GM21825 (cell line): Measurements from ENCODE around the gene DENND5A.

ENCODE experiments used
- ATAC-seq: cut with Tn5 transposase; IDR thresholded peaks from one replicate; pipeline ENCODE4 v1.9.1; 2021; ENCODE audit warnings: mild to moderate bottlenecking, moderate library complexity; ENCODE audit not compliant: unreplicated experiment

Gene DENND5A

GRCh38 chr11:9142732-9143131, 122.4 kb downstream of the DENND5A start:
- no peak for ATAC-seq

DNA sequence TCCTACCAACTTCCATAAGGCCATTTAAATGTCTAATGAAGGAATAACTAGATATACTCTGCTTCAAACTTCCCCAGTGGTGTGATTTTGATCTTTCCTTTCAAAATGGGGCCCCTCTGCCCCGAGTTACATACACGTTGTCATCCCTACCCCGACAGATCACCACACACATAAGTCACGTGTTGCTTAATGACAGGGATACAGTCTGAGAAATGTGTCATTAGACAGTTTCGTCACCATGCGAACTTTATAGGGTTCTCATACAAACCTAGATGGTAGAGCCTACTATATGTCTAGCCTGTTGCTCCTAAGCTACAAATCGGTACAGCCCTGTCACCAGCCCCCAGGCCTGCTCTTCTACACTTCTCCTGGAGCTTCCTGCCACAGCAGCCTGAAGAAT, 124.0 kb downstream of the DENND5A start:
- ATAC-seq, result no peak

DNA sequence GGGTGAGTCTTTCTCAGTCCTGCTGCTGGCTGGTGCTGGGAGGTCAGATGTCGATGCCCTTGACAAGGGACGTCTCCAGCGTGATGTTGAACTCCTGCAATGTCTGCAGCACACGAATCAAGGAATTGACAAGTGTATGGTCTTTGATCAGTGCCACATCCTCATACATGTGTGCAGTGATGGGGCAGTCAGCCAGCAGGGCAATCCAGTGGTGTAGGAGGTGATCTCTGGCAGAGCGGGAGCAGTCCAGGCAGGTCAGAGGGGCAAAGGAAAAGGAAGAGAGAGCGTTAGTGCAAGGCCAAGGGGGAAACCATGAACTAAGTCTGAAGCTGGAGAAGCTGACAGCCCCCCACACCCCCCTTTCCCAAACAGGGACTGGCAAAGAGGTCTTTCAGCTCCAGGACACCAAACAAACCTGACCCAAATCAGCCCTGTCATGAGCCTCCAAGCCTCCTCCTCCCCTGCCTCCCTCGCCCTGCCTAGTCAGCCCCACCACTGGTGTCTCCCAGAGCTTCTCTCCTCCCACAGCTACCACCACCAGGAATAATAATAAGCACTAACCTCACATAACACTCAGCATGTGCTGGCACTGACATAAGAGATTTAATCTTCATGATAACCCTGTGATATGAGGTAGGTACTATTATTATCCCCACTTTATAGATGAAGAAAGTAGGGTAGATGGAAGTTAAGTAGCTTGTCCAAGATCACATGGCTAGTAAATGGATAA, 125.4 kb downstream of the DENND5A start:
- no peak for ATAC-seq

DNA sequence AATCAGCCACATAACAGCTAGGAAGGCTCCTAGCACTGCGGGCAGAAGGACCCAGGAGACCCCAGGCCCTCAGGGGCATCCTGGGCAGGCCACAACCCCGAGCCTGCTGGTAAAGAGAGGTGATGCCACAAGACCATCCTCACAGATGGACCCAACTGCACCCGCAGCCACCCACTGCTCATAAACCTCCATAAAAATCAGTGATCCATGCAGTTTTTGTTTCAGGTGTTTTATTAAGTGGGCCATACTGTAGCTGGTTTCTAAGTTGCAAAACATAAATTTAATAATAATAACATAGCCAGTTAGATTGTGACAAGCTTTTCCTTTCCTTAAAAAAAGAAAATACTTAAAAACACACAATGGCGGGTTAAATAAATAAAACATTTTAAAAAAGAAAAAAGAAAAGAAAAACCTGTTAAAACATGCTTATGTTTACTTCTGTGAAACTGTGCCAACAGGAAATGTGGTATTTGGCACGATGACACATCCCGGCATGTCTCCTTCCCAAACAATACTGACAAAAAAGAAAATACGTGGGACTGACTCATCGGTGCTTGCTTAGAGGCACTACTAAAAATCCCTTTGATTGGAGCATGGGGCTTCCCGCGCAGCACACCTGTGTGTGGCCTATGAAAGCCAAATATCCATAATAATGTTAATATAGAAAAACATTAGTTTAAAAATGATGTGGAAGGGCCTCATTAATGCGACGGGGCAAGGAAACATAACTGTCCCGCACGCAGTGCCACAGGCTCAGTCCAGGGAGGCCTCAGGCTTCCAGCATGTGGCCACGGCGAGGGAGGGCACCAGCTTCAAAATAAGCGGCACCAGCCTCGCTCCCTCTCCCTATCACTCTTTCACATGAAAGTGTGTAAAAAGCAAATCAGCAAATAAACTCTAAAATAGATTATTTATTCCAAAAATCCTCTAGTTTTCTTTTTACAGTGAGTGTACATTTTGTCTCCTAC, 126.3 kb downstream of the DENND5A start:
- ATAC-seq, result no peak

- no peak for ATAC-seq
These were observed 127.1 kb downstream of the DENND5A start for GRCh38 chr11:9138133-9138453.

DNA sequence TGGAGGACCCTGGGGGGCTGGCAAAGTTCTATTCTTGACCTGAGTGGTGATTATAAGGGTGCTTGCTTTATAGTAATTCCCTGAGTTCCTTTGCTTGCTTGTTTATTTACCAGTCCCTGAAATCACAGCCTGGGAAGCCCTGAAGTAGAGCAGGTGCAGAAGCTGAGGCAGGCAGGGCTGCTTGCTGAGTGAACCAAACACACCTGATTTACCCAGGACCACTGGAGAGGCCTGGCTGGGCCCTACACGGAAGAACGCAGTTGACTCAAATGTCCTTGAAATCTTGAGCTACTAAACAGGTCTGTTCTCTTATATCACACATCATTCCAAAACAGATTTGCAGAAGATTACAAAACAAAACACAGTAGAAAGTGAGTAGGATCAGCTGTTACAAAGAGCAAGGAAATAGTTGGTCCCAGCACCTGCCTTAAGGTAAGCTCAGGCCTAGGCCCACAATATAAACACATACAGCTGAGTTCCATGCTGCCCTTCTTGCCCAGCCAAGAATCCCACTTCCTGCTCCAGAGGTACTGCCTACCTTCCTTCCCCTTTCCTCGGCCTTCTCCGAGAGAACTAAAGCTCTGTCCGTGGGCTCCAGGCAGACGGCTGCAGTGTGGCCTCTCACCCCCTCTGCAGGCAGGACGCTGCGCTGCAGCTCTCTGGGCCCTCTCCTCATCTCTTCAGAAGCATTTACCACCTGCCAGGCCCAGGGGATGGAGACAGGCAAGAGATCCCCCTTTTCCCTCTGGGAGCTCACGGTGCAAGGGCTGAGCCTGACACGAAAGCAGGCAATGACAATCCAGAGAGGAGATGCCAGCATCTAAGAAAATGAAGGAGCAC, 127.6 kb downstream of the DENND5A start:
- ATAC-seq, result peak; percentile 59

DNA sequence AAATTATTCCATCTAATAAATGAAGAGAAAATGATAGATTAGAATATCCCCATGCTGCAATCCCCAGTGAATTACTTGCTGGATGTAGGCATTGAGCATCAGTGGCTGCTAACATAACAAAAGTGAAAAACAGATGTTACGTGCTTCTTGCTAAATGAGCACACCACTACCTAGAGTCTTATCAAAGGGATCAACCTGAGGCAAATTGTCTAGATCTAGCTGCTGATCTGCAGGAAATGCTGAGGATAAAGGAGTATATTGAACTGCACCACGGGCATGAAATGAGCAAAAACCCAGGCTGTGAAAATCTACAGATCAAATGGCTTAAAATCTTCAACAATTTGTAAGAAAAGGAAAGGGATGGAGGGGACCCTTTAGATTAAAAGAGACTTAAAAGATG, 128.4 kb downstream of the DENND5A start:
- ATAC-seq, result no peak

GRCh38 chr11:9133956-9134355, 131.2 kb downstream of the DENND5A start:
- no peak for ATAC-seq

DNA sequence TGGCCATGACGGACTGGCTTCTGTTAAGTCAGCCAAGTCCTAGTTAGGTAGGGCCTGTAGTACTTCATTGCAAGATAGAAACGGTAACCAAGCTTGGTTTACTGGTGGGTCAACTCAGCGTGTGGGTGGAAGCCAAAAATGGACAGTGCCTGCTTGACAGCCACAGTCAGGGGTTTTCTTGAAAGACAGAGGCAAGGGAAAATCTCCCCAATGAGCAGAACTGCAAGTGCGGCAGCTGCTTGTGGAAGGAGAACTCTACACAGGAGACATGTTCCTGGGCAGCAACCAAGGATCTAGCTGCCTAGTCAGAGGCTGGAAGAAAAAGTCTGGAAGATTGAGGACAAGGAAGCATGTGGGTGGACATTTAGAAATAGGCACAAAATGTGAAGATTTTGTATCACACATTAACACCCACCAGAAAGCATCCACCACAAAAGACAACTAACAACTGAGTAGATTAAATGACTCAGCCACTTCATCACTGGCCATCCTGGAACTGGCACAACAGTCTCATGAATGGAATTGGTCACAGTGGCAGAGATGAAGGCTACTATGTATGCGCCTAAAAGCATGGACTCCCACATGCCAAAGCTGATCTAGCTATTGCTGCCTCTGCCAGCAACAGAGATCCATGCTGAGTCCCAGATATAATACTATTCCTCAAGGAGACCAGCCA, 132.8 kb downstream of the DENND5A start:
- no peak for ATAC-seq

DNA sequence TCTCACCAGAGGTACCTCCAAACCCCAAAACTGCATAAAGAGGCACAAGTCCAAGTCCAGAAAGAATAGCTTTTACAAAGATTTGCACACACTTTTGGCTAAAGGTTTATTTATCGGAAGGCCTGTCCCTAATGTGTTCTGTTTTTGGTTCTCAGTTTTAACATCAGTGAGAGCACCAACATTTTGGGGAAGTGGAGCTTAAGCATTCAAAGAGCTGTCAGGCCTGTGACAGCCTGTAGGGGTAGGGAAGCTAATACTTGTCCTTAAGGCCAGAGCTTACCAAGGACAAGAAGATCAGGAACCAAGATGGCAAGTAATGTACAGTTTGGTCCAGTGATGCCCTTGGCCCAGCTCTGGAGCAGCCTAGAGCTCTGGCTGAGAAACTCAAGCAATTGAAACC, 134.9 kb downstream of the DENND5A start:
- ATAC-seq, result no peak

GRCh38 chr11:9126636-9127035, 138.5 kb downstream of the DENND5A start:
- ATAC-seq, result no peak

- no peak for ATAC-seq
These were observed 139.8 kb downstream of the DENND5A start for GRCh38 chr11:9125185-9125886.

GRCh38 chr11:9123595-9124304, 141.4 kb downstream of the DENND5A start:
- ATAC-seq, result no peak

DNA sequence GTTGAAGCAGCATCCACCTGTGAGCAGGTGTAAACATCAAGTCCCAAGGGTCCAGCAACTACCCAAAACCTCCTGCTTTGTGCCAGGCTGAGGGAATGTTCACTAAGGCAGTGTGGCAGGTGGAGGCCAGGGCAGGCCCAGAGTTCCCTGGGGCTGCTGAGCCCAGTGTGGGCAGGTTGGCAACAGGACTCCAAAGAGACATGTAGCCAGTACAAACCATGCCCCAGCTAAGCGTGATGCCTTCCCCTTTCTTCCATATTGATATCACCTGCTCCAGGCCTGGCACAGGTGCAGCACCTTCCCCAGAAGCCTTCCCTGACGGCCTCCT, 143.7 kb downstream of the DENND5A start:
- ATAC-seq, result no peak

GRCh38 chr11:9120664-9121468, 144.3 kb downstream of the DENND5A start:
- ATAC-seq, result no peak

- ATAC-seq, result no peak
These were observed 146.9 kb downstream of the DENND5A start for GRCh38 chr11:9118277-9118676.

DNA sequence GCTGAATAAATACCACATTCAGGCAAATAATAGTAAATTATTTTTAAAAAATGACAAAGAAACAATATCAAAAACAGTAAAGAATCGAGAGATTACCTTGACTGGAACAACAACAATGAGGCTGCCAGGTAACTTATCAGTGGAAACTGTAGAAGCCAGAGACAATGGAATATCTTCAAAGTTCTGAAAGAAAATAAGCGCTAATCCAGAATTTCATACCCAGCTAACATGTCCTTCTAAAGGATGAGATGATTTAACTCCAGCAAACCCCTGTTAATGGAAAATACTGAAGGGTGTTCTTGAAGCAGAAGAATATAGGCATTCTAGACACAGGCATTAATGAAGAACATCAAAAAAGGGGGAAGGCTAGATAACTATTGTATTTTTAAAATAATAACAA, 153.1 kb downstream of the DENND5A start:
- no peak for ATAC-seq

- ATAC-seq, result no peak
These were observed 155.1 kb downstream of the DENND5A start for GRCh38 chr11:9109858-9110731.
